ENCODE results near the gene C11orf68.
A peak's percentile ranks its signal among the peaks of the same experiment; 100 is the strongest.
"Not testable (repeated sequence)": the region's sequence is repeated elsewhere in the genome, so short reads cannot be mapped to it uniquely, and the experiment has no call there.

Gene C11orf68

DNA sequence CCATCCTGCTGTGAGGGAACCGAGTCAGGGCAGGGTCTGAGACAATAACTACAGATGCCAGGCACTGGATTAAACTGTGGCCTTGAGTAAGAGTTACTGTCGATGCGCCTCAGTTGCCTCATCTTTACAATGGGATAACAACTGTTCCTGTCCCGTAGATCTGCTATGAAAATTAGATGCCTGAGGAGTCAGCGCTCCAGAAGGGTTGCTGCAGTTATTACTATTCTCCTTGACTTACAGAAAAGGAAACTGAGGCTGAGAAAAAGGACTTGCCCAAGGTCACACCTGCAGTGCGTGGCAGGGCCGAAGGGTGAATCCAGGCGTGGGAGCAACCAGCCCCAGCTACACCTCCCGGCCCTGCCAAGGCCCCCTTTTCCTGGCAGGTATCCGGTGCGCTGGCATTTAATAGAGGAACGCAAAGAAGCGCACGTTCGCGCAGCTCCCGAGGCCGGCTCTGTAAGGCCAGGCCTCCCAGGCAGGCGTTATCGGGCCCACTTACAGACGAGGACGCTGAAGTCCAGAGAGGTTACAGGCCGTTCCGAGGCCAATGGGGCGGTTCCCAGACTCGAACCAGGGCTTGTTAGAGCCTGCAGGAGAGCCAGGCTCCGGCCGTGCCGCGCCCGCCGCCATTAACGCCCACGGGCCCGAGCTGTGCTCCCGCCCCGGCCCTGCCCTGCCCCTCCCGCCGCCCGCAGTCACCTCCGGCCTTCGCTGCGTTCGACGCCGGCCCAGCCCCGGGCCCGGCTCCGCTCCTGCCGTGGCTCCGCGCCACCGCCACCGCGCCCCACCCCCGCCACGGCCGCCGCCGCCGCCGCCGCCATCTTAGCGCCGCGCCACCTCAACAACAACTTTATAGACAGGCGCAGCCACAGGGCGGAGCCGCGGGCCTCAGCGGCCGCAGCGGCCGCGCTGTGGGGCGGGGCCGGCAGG lies at the start of gene C11orf68:
Gene C11orf68, minus strand, starts transcription at position 852 of the 930 bp plus-strand sequence. Its CDS starts 31 bp downstream, at position 821.
- no peak for DNase-seq (ENCODE audit: low read depth in 2 of 2)

DNA sequence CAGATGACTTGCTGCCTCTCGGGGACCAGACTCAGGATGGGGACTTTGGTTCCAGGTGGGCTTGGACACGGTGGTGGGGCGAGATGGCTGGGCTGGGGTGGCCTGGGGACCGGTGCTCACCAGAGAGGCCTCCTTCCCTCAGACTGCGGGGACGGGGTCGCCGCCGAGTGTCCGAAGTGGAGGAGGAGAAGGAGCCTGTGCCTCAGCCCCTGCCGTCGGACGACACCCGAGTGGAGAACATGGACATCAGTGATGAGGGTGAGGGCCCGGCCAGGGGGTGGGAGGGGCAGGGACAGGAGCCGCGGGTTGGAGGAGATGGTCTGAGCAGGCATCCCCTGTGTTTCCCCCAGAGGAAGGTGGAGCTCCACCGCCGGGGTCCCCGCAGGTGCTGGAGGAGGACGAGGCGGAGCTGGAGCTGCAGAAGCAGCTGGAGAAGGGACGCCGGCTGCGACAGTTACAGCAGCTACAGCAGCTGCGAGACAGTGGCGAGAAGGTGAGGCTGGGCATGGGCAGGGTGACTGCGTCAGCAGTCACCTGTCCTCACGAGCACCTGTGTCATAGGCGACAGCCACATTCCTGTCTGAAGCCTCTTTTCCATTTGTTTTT lies 48.6 kb upstream of the C11orf68 start:
- DNase-seq (ENCODE audit: low read depth in 2 of 2) = no peak

DNA sequence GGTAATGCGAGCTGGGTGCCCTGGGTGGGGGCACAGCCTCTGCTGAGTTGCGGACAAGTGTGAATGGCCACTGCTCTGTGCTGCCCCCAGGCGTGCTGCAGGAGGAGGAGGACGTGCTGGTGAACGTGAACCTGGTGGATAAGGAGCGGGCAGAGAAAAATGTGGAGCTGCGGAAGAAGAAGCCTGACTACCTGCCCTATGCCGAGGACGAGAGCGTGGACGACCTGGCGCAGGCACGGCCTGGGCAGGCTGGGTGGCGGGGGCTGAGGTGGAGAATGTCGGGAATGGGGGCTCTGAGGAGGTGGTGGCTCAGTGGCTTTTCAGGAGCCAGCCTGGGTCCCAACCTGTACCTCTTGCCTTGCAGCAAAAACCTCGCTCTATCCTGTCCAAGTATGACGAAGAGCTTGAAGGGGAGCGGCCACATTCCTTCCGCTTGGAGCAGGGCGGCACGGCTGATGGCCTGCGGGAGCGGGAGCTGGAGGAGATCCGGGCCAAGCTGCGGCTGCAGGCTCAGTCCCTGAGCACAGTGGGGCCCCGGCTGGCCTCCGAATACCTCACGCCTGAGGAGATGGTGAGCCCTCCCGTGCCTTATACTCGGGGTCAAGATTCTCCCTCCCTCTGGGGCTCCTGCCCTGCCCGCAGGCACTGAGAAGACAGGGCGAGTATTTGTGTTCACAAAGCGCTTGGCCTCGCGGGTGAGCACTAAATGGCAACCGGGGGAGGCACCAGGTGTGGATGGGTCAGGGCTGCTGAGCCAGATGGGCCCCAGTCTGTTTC lies 47.3 kb upstream of the C11orf68 start:
- DNase-seq (ENCODE audit: low read depth in 2 of 2) = no peak

DNA sequence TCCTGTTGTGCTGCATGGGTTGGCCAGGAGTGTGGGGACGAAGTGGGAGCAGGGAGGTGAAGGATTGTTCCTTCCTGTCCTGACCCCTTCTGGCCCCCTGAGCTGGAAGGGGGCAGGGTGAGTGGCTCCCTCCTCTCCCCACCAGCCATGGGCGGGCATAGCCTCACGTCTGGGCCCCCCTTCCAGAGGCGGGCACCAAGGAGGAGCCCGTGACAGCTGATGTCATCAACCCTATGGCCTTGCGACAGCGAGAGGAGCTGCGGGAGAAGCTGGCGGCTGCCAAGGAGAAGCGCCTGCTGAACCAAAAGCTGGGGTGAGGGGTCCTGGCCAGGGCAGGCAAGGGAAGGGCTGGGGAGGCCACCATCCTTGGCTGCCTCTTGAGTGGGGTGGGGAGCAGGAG lies 46.0 kb upstream of the C11orf68 start:
- no peak for DNase-seq (ENCODE audit: low read depth in 2 of 2)

DNA sequence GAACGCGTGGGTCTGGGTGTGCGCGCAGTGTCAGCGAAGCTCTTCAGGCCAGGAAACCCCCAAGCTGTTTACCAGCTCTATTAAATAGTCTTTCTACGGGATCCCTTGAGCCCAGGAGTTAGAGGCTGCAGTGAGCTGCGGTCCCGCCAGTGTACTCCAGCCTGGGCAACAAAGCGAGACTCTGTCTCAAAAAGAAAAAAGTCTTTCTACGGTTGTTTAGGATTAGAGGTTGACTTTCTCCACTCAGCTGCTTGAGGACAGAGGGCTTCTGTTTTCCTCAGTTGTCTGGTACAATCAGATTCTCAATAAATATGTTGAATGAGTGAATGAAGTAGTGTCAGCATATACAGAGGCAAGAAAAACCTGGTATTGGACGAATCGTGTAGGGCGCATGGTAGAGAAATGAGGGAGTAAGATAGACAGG lies 43.3 kb upstream of the C11orf68 start:
- DNase-seq (ENCODE audit: low read depth in 2 of 2) = no peak

DNA sequence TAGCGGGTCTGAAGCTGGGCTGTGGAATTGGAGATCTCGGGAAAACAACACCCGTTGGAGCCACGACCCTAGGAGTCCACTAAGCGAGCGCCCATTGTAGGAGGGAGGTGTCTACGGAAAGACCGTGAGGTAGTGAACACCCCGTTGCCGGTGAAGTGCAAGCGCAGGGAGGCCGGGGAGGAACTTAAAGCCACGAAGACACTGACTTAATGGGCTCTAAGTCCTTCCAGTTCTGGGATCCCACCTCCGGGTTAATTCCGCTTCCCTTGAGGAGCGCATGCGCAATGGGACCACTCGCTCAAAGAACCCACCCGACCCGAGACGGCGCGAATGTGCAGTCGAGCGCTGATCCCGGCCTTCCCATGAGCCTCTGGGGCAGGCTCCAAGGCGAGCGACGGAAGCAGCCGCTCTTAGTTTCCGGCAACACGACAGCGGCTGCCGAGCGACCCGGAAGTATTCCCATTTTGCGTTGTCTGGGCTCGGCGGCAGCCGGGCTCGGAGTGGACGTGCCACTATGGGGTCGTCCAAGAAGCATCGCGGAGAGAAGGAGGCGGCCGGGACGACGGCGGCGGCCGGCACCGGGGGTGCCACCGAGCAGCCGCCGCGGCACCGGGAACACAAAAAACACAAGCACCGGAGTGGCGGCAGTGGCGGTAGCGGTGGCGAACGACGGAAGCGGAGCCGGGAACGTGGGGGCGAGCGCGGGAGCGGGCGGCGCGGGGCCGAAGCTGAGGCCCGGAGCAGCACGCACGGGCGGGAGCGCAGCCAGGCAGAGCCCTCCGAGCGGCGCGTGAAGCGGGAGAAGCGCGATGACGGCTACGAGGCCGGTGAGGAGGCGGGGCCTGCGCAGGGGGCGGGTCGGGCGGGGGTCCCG lies 42.6 kb upstream of the C11orf68 start, which contains the start of gene SART1:
Gene SART1, plus strand, starts transcription at position 468 of the 874 bp plus-strand sequence. Its CDS starts 47 bp downstream, at position 515.
- DNase-seq (ENCODE audit: low read depth in 2 of 2) = peak; percentile 94 to 96

DNA sequence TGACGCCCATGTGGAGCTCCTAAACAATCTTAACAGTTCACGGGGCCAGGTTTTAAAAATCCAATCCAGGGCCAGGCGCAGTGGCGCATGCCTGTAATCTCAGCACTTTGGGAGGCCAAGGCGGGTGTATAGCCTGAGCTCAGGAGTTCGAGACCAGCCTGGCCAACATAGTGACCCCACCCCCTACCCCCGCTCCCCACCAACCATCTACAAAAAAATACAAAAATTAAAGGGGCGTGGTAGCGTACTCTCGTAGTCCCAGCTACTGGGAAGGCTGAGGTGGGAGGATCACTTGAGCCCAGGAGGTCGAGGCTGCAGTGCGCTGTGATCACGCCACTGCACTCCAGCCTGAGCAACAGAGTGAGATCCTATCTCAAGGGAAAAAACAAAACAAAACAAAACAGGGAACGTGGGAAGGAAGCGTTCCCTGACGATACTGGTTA lies 42.0 kb upstream of the C11orf68 start:
- no peak for DNase-seq (ENCODE audit: low read depth in 2 of 2)

DNA sequence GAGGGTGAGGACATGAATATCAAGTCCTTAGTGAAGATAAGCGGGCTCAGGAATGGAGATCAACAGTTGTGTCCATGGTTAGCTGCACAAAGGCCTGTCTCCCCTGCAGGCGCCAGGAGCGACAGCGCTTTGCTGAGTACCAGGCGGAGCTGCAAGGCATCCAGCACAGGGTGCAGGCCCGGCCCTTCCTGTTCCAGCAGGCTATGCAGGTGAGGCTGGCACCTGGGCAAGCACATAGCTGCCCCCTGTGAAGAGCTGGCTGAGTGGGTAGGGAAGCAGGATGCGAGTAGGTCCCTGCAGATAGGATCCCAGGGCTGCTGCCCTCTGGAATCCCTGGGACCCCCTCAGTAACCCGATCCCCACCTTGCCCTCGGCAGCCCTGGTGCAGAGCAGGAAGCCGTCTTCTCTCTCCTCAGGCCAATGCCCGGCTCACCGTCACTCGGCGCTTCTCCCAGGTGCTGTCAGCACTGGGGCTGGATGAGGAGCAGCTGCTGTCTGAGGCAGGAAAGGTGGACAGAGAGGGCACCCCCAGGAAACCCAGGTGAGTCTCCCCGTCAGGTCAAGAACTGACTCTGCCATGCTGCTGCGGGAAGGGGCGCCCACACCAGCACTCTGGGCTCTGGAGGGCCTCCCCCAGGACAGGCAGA lies 40.0 kb upstream of the C11orf68 start:
- DNase-seq (ENCODE audit: low read depth in 2 of 2) = no peak

DNA sequence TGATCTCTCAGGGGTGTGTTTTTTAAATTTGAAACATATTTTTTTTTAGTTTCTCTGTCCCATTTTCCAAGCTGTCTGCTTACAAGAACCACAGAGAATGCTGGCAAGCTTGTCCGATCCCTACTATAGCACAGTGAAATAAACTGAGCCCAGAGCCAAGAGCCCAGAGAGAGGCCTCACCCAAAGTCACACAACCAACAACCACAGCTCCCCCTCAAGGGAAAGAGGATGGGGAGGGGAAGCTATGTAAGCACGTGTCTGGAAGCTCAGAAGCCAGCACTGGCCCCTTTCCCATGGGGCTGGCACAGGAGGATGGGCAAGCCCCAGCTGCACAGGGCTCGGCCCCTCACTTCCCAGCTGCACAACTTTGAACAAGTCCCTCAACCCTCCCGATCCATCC lies 39.4 kb upstream of the C11orf68 start:
- DNase-seq (ENCODE audit: low read depth in 2 of 2) = no peak

DNA sequence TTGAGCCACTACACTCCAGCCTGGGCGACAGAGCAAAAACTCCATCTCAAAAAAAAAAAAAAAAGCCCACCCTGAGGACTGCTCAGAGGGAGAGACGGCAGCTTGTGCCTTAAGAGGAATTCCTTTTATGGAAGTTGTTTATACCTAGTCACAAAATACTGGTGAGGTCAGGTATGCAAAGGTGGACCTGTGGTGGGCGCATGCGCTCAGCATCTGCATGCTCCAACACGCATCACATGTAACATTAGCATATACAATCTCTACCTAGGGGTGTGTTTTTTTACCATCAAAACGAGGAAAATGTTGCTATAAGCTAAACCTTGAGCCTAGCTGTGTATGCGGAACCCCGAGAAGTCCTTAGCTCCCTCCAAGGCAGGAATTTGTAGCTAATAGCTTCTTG lies 35.9 kb upstream of the C11orf68 start:
- no peak for DNase-seq (ENCODE audit: low read depth in 2 of 2)

DNA sequence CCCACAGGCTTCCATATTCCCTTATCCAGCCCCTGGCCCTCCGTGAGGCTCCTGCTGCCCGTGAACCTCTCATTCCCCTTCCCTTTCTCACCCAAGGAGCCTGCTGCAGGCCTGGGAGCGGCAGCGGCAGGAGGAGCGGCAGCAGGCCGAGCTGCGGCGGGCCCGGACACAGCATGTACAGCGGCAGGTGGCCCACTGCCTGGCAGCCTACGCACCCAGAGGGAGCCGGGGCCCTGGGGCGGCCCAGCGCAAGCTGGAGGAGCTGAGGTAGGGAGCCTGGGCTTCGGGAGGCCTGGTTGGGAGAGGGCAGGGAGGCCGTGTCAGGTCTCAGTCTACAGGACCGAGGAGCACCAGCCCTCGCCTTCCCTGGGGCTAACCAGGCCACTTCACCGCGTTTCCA lies 34.6 kb upstream of the C11orf68 start:
- DNase-seq (ENCODE audit: low read depth in 2 of 2) = no peak

DNA sequence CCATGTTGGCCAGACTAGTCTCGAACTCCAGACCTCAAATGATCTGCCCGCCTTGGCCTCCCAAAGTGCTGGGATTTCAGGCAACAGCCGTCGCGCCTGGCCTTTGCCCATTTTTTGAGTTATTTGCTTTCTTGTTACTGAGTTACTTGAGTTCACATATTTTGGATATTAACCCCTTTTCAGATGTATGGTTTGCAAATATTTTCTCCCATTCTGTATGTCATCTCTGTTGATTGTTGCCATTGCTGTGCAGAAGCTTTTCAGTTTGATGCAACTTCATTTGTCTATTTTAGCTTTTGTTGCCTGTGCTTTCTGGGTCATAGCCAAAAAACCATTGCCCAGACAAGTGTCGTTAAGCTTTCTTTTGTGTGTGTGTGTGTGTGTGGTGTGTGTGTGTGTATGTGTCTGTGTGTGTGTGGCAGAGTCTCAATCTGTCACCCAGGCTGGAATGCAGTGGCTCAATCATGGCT lies 33.2 kb upstream of the C11orf68 start:
- DNase-seq (ENCODE audit: low read depth in 2 of 2) = no peak

DNA sequence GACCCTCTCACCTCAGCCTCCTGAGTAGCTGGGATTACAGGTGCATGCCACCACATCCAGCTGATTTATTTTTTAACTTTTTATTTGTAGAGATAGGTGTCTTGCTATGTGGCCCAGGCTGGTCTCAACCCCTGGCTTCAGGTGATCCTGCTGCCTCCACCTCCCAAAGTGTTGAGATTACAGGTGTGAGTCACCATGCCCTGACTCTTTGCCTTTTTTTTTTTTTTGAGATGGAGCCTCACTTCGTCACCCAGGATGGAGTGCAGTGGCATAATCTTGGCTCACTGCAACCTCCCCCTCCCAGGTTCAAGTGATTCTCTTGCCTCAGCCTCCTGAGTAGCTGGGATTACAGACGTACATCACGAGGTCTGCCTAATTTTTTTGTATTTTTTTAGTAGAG lies 32.8 kb upstream of the C11orf68 start:
- DNase-seq (ENCODE audit: low read depth in 2 of 2) = not testable (repeated sequence)

DNA sequence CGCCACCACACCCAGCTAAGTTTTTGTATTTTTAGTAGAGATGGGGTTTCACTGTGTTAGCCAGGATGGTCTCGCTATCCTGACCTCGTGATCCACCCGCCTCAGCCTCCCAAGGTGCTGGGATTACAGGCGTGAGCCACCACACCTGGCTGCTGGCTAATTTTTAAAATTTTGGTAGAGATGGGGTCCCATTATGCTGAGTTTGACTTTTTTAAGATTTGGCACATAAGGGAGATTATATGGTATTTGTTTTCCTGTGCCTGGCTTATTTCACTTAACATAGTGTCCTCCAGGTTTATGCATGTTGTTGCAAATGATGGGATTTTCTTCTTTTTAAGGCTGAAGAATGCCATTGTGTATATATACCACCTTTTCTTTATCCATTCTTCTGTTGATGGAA lies 31.8 kb upstream of the C11orf68 start:
- not testable (repeated sequence) for DNase-seq (ENCODE audit: low read depth in 2 of 2)

DNA sequence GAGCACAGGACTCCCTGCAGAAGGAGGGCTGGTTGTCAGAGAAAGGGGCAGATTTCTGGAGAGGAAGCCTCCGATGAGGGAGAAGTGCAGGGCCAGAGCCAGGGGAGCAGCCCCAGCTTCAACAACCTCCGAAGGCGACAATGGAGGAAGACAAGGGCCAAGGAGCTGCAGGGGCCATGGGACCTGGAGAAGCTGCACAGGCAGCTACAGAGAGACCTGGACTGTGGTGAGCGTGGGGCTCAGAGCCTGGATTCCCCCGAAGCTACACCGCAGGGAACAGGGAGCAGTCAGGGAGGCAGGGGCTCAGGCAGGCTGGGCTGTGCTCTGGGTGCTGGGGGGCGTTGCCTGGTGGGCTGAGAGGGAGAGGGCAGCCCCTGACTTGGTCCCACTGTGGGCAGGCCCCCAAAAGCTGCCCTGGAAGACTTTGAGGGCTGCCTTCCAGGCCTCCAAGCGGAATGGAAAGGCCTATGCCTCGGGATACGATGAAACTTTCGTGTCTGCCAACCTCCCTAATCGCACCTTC lies 28.8 kb upstream of the C11orf68 start:
- DNase-seq (ENCODE audit: low read depth in 2 of 2) = no peak

DNA sequence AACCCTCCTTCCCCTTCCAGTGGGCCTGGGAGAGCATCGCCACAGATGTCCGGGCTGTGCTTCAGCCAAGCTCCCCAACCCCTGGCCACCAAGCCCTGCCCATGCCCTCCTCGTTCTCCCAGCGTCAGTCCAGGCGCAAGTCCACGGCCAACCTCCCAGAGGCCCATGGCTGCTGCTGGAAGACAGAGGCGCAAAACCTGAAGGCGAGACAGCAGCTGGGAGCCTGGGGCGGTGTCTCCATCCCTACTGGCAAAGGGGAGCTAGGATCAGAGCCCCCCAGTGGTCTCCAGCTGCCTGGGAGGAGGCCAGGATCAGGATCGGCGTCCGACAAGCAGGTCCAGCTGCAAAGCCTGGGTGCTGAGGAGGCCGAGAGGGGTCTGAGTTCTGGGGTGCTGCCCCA lies 28.3 kb upstream of the C11orf68 start:
- DNase-seq (ENCODE audit: low read depth in 2 of 2) = no peak

DNA sequence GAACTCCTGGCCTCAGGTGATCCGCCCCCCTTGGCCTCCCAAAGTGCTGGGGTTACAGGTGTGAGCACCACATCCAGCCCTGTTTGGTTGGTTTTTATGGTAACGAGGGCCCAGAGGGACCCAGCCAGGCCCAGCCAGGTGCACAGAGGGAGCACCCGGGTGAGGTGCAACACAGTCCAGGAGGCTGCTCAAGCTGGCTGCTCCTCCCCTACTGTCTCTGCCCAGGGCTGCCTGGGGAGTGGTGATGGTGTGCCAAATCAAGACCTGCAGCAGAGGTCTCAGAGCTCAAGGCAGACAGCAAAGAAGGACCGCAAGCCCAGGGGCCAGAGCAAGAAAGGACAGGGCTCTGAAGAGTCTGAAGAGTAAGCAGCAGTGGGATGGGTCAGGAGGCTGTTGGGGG lies 27.8 kb upstream of the C11orf68 start:
- DNase-seq (ENCODE audit: low read depth in 2 of 2) = no peak

DNA sequence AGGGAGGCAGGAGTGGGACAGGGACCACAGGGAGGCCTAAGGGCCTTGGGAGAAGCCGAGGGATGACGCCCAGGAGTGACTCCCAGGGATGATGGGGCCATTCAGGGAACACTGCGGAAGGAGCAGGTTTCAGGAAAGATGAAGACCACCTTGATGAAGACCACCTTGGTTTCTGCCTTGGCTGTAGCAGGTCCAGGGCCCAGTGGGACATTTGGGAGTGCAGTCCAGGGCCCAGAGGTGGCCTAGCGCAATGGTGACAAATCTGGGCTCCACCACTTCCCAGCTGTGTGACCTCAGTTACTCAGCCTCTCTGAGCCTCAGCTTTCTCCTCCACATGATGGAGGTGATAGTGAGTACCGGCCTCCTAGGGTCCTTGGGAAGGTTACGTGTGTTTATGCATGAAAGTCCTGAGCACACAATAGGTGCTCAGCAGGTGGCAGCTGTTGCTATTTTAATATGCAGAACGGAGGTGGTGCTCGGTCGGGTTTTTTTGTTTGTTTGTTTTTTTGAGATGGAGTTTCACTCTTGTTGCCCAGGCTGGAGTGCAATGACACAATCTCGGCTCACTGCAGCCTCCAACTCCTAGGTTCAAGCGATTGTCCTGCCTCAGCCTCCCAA lies 27.2 kb upstream of the C11orf68 start:
- DNase-seq (ENCODE audit: low read depth in 2 of 2) = no peak

DNA sequence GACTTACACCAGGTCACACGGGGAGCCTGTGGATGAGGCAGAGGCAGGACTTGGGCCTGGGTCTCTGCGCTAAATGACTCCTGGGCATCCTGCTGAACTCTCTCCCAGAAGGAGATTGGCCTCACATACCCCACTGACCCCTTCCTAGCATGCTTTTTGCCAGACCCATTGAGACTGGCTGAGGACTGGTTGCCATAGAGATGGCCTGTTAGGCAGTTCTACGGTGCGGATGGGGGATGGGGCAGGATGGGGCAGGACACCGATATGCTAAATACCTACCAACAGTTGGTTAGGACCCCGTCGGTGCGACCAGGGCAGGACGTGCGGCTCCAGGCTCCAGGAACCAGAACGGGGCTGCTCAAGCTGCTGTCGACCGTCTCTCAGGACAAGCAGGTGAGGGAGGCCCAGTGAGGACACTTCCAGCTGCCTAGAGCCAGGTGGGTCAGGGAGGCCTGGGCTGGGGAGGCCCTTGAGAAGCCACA lies 26.6 kb upstream of the C11orf68 start, which contains the start of gene TSGA10IP:
Gene TSGA10IP, plus strand, starts transcription at position 51 of the 482 bp plus-strand sequence. Its CDS starts 196 bp downstream, at position 247.
- DNase-seq (ENCODE audit: low read depth in 2 of 2) = no peak

Measured in stimulated activated CD8-positive, alpha-beta memory T cell treated with anti-CD3 and anti-CD28 coated beads, Interleukin-7, amount 100 ng/mL, for 4 hours (primary cell).